Tibial artery (tissue), 4 donors: Measurements from ENCODE around the gene TUBA3C.

Experiments
- DNase-seq, 2 donors: peaks; one replicate each; pipeline ENCODE4 v3.0.0-alpha.2; 2019
- H3K27ac ChIP-seq, 2 donors: fragments of 200-600 bp; sonication (generic) in 1 of 2; 1 replicate in 1 of 2; 2 replicates in 1 of 2; pipeline ENCODE4 v1.5.1; 2018 to 2019; ENCODE audit warnings: mild to moderate bottlenecking in 1 of 2
- H3K27me3 ChIP-seq, 2 donors: fragments of 200-600 bp; sonication (generic) in 1 of 2; one replicate each; pipeline versions ENCODE4 v1.5.1 to v1.6.0; 2016 to 2019
- H3K36me3 ChIP-seq, 3 donors: fragments of 200-600 bp; sonication (generic) in 2 of 3; one replicate each; pipeline ENCODE4 v1.5.1; 2016 to 2019; ENCODE audit warnings: mild to moderate bottlenecking in 2 of 3
- H3K4me1 ChIP-seq, 4 donors: fragments of 200-600 bp; sonication (generic) in 2 of 4; 1 replicate in 3 of 4; 2 replicates in 1 of 4; pipeline ENCODE4 v1.5.1; 2016 to 2019
- H3K4me3 ChIP-seq, 2 donors: fragments of 200-600 bp; sonication (generic) in 1 of 2; 1 replicate in 1 of 2; 2 replicates in 1 of 2; pipeline ENCODE4 v1.5.1; 2018 to 2019; ENCODE audit warnings: mild to moderate bottlenecking in 2 of 2
- H3K9me3 ChIP-seq, 3 donors: fragments of 200-600 bp; sonication (generic) in 1 of 3; one replicate each; pipeline ENCODE4 v1.5.1; 2016 to 2019
- CTCF ChIP-seq, 2 experiments: fragments of 200-600 bp in 1 of 2; fragments of 450-650 bp in 1 of 2; IDR thresholded peaks; one replicate each; pipeline ENCODE4 v1.5.1; 2017 to 2019; ENCODE audit warnings: antibody characterized with exemption in 2 of 2, mild to moderate bottlenecking in 1 of 2, moderate library complexity in 1 of 2
- intact Hi-C: fragments of 100-400 bp; cut with DNase I; formaldehyde crosslinking; loops from one replicate; pipeline ENCODE4 v1.15.0; 2023; ENCODE audit warnings: low total_unique reads

The TUBA3C gene

GRCh38 chr13:19184176-19184575 lies 2.6 kb upstream of the TUBA3C start:
- intact Hi-C loops = no loop called here
- Histone ChIP-seq H3K4me1 (no peaks in the 10 kb centered on the region), H3K4me3 (no peak overlapping the region), H3K36me3 (no peaks in the 10 kb centered on the region), H3K9me3 (peaks cover 0 to 10% (median 0%) of the 10 kb centered on the region in 3 donors), H3K27me3 (no peaks in the 10 kb centered on the region), H3K27ac (no peak overlapping the region)
- no peak for TF ChIP-seq CTCF (IDR thresholded peaks at IDR 0.05)
- no peak for DNase-seq

GRCh38 chr13:19183676-19184075 lies 2.1 kb upstream of the TUBA3C start:
- DNase-seq = no peak
- intact Hi-C loops = no loop called here
- H3K9me3 ChIP-seq = peaks cover 0 to 10% (median 0%) of the 10 kb centered on the region in 3 donors

GRCh38 chr13:19182536-19182935 lies 912 bp upstream of the TUBA3C start:
- Histone ChIP-seq H3K27me3 (no peaks in the 10 kb centered on the region), H3K9me3 (peaks cover 0 to 10% (median 0%) of the 10 kb centered on the region in 3 donors), H3K4me1 (no peaks in the 10 kb centered on the region), H3K4me3 (no peak overlapping the region), H3K27ac (no peak overlapping the region), H3K36me3 (no peaks in the 10 kb centered on the region)
- intact Hi-C loops = no loop called here
- TF ChIP-seq CTCF (IDR thresholded peaks at IDR 0.05) = no peak
- no peak for DNase-seq

More at GRCh38 chr13:19183676-19184075, 2.1 kb upstream of the TUBA3C start:
- Histone ChIP-seq H3K36me3 (no peaks in the 10 kb centered on the region), H3K4me3 (no peak overlapping the region), H3K4me1 (no peaks in the 10 kb centered on the region), H3K27me3 (no peaks in the 10 kb centered on the region), H3K27ac (no peak overlapping the region)
- TF ChIP-seq CTCF (IDR thresholded peaks at IDR 0.05) = no peak

DNA sequence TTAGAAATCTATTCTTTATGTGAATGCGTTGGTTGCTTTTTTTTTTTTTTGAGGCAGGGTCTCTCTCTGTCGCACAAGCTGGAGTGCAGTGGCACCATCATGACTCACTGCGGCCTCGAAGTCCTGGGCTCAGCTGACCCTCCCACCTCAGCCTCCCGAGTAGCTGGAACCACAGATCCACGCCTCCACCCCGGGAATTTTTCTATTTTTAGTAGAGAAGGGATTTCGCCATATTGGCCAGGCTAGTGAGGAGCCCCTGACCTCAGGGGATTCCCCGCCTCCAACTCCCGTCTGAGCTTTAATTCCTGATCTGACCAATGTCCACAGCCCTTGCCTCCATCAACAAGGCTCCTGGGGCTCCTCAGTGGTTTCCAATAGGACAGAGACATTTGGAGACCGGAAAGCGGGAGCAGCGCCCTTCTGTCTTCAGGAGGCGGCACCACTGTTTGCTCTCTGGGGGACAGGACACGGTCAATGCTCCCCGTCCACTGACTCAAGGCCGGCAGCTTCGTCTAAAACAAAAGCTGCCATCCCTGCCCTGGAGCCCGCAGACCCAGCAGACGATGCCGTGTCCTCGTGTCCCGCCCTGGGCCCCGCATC lies 503 bp downstream of the TUBA3C start:
- DNase-seq = no peak
- Histone ChIP-seq H3K27ac (no peak overlapping the region), H3K36me3 (no peaks in the 10 kb centered on the region), H3K4me1 (no peaks in the 10 kb centered on the region), H3K27me3 (no peaks in the 10 kb centered on the region), H3K9me3 (peaks cover 0 to 10% (median 0%) of the 10 kb centered on the region in 3 donors), H3K4me3 (no peak overlapping the region)
- intact Hi-C loops = no loop called here
- no peak for TF ChIP-seq CTCF (IDR thresholded peaks at IDR 0.05)

DNA sequence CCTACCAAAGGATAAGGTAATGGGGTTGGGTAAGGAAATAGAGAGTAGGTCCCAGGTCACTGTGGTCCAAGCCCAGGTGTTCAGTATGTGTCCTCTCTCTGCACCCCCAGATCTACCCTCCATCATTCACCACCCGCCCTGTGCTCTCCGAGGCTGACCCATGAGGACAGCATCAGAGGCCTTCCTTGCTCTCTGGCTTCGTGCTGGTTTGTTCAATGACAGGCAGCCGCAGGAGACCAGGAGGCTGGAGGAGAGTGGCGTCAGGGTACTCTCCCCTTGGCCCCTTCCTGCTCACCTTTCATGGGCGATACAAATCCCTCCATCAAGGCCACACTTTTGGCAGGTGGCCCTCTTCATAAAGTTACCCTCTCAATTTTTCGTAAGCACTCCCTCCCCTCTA lies 1.7 kb downstream of the TUBA3C start:
- Histone ChIP-seq H3K4me1 (no peaks in the 10 kb centered on the region), H3K27ac (no peak overlapping the region), H3K27me3 (no peaks in the 10 kb centered on the region), H3K9me3 (peaks cover 0 to 10% (median 0%) of the 10 kb centered on the region in 3 donors), H3K36me3 (no peaks in the 10 kb centered on the region), H3K4me3 (no peak overlapping the region)
- TF ChIP-seq CTCF (IDR thresholded peaks at IDR 0.05) = no peak
- DNase-seq = no peak
- intact Hi-C loops = no loop called here
